ENCODE results near the gene CXCL3. TPM values are rescaled to one million over a fixed set of nuclear protein-coding genes. Genes with fewer than 3 reads are reported as not detected.

The CXCL3 gene
- total RNA-seq: 0.33 and 0.43 TPM in 2 replicates

GRCh38 chr4:74038425-74039314 lies at the start of gene CXCL3:
Gene CXCL3 (minus strand): TSS chr4:74038689. CDS start chr4:74038611, 78 bp downstream.

GRCh38 chr4:73998040-73999011 lies 40.2 kb downstream of the CXCL3 start, which contains the start of gene CXCL5:
Gene CXCL5 (minus strand): TSS chr4:73998677. CDS start chr4:73998581, 96 bp downstream.

DNA sequence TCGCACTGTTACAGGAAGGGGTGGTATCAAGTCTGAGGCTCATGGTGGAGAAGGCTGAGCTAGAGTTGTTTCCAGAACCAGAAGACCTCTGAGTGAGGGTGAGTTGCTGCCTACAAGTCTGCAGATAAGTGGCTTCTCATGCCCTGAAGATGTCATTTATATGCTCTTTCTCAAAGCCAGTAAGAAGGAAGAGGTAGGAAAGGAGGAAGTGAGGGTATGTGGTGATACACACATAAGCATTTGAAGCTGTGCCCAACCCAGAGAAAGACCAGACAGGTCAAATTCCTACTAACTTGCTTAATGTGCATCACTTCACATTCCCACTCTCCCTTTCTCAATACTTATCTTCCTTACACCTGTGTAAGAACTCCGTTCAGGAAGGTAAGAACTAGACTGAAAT lies 50.4 kb downstream of the CXCL3 start, which contains the start of gene PPBP:
PPBP (minus strand) TSS at position 130 of the 400 bp plus-strand sequence; CDS start at position 43, 87 bp downstream.

Other genes with a start within 250 kb of the CXCL3 start
- gene CXCL6, start 202.0 kb downstream of the CXCL3 start, total RNA-seq: under 0.01 TPM in 1 of 2 replicates, not detected in the other
- gene PF4V1, start 185.4 kb downstream of the CXCL3 start, total RNA-seq: not detected in 2 replicates
- gene CXCL1, start 169.3 kb downstream of the CXCL3 start, total RNA-seq: 1.0 and 5.3 TPM in 2 replicates
- gene PF4, start 56.7 kb downstream of the CXCL3 start, total RNA-seq: not detected in 2 replicates
- gene PPBP, start 50.5 kb downstream of the CXCL3 start, total RNA-seq: not detected in 2 replicates
- 0.09 and 0.11 TPM in 2 replicates for gene CXCL5, start 40.0 kb downstream of the CXCL3 start, total RNA-seq
- 1.1 and 2.3 TPM in 2 replicates for gene CXCL2, start 60.5 kb upstream of the CXCL3 start, total RNA-seq
- gene MTHFD2L, start 119.4 kb upstream of the CXCL3 start, total RNA-seq: 14.5 and 19.8 TPM in 2 replicates